ENCODE measurements around the gene POC1B. TPM values are rescaled to one million over a fixed set of nuclear protein-coding genes. Genes with fewer than 3 reads are reported as not detected.

POC1B gene
- polyA plus RNA-seq, 1 donor from 2014 or later: 10.0 TPM

DNA sequence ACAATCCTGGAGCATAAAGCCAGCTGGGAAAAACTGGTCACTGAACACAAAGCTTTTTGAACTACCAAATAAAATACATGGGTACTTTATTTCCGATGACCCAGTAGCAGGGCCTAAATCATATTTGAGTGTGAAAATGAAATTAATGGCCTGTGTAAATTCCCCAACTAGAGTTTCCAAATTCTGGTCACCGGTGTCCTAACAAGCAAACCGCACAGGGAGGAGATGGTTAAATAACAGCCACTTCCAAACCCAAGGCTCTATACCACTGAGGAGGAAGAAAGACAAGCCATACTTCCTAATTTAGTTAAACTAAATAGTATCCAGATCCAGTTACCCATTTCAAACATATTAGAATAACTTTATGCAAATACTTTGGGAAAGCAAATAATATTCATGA lies 133.5 kb downstream of the POC1B start:
- Histone ChIP-seq H3K27ac (ENCODE audit: low read length) (no peak overlapping the region), H3K9ac (ENCODE audit: low read length) (no peak overlapping the region), H3K79me2 (replicated peaks; ENCODE audit: insufficient read depth, low read length) (no peaks in the 10 kb centered on the region), H2AFZ (ENCODE audit: low read depth, low read length) (no peak overlapping the region), H3K9me2 (ENCODE audit: insufficient read depth, low read length) (no peaks in the 10 kb centered on the region), H3K36me3 (ENCODE audit: insufficient read depth, low read length) (no peaks in the 10 kb centered on the region), H4K20me1 (ENCODE audit: insufficient read depth) (no peaks in the 10 kb centered on the region), H3K9me3 (ENCODE audit: low read length) (no peaks in the 10 kb centered on the region), H3K4me2 (ENCODE audit: low read length) (no peak overlapping the region), H3F3A (ENCODE audit: insufficient read depth, low read length, poor library complexity, severe bottlenecking) (no peaks in the 10 kb centered on the region), H3K4me3 (ENCODE audit: low read length) (no peak overlapping the region), H3K27me3 (ENCODE audit: insufficient read depth, low read depth, low read length) (no peaks in the 10 kb centered on the region)
- no peak for TF ChIP-seq MXI1 (conservative IDR thresholded peaks at IDR 0.05; ENCODE audit: poor library complexity, severe bottlenecking)
- TF ChIP-seq SMC3 (conservative IDR thresholded peaks at IDR 0.05; ENCODE audit: poor library complexity): no peak
- TF ChIP-seq POLR2AphosphoS5 (IDR thresholded peaks at IDR 0.05): no peak
- no peak for TF ChIP-seq RAD21 (conservative IDR thresholded peaks at IDR 0.05)
- TF ChIP-seq, protein P1, sequence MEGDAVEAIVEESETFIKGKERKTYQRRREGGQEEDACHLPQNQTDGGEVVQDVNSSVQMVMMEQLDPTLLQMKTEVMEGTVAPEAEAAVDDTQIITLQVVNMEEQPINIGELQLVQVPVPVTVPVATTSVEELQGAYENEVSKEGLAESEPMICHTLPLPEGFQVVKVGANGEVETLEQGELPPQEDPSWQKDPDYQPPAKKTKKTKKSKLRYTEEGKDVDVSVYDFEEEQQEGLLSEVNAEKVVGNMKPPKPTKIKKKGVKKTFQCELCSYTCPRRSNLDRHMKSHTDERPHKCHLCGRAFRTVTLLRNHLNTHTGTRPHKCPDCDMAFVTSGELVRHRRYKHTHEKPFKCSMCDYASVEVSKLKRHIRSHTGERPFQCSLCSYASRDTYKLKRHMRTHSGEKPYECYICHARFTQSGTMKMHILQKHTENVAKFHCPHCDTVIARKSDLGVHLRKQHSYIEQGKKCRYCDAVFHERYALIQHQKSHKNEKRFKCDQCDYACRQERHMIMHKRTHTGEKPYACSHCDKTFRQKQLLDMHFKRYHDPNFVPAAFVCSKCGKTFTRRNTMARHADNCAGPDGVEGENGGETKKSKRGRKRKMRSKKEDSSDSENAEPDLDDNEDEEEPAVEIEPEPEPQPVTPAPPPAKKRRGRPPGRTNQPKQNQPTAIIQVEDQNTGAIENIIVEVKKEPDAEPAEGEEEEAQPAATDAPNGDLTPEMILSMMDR (IDR thresholded peaks at IDR 0.05; ENCODE audit: poor library complexity, severe bottlenecking): no peak
- TF ChIP-seq, protein P2, sequence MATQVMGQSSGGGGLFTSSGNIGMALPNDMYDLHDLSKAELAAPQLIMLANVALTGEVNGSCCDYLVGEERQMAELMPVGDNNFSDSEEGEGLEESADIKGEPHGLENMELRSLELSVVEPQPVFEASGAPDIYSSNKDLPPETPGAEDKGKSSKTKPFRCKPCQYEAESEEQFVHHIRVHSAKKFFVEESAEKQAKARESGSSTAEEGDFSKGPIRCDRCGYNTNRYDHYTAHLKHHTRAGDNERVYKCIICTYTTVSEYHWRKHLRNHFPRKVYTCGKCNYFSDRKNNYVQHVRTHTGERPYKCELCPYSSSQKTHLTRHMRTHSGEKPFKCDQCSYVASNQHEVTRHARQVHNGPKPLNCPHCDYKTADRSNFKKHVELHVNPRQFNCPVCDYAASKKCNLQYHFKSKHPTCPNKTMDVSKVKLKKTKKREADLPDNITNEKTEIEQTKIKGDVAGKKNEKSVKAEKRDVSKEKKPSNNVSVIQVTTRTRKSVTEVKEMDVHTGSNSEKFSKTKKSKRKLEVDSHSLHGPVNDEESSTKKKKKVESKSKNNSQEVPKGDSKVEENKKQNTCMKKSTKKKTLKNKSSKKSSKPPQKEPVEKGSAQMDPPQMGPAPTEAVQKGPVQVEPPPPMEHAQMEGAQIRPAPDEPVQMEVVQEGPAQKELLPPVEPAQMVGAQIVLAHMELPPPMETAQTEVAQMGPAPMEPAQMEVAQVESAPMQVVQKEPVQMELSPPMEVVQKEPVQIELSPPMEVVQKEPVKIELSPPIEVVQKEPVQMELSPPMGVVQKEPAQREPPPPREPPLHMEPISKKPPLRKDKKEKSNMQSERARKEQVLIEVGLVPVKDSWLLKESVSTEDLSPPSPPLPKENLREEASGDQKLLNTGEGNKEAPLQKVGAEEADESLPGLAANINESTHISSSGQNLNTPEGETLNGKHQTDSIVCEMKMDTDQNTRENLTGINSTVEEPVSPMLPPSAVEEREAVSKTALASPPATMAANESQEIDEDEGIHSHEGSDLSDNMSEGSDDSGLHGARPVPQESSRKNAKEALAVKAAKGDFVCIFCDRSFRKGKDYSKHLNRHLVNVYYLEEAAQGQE (IDR thresholded peaks at IDR 0.05; ENCODE audit: borderline replicate concordance): no peak
- TF ChIP-seq TAF1 (IDR thresholded peaks at IDR 0.05; ENCODE audit: low read depth): no peak
- no peak for TF ChIP-seq EZH2 (IDR thresholded peaks at IDR 0.05; ENCODE audit: borderline replicate concordance, insufficient read depth, low read length, poor library complexity, severe bottlenecking)
- no peak for TF ChIP-seq EP300 (conservative IDR thresholded peaks at IDR 0.05; ENCODE audit: poor library complexity, severe bottlenecking)

DNA sequence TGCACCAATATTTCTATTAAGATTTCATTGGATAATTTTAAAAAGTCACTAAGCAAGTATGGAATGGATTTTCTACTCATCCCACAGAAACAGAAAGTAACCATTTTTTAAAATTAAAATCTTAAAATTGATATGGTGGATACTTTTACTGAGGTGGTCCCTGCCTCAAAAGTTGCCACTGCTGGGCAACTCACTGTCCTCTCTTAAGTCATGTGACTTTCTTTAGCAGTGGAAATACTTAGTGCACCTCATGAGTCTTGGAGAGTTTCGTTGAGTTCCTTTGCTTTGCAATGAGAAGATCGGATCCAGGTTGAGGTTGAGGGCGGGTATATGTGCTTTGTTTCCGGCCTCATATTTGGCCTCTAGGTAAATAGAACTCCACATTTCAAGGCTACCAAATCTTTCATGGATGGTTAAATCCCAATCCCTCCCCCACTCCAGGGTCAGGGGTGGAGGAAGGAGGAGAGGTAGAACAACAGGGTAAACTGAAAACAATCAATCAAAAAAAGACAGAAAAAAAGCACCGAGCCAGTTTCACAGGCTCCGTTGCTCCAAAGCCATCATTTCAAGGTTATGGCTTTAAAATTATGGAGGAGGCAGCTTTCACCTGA lies 134.0 kb downstream of the POC1B start:
- Histone ChIP-seq H3K4me3 (ENCODE audit: low read length) (no peak overlapping the region), H2AFZ (ENCODE audit: low read depth, low read length) (no peak overlapping the region), H3K9me2 (ENCODE audit: insufficient read depth, low read length) (no peaks in the 10 kb centered on the region), H4K20me1 (ENCODE audit: insufficient read depth) (no peaks in the 10 kb centered on the region), H3K27ac (ENCODE audit: low read length) (no peak overlapping the region), H3K4me2 (ENCODE audit: low read length) (no peak overlapping the region), H3K9me3 (ENCODE audit: low read length) (no peaks in the 10 kb centered on the region), H3K9ac (ENCODE audit: low read length) (no peak overlapping the region), H3K79me2 (replicated peaks; ENCODE audit: insufficient read depth, low read length) (no peaks in the 10 kb centered on the region), H3K36me3 (ENCODE audit: insufficient read depth, low read length) (no peaks in the 10 kb centered on the region), H3F3A (ENCODE audit: insufficient read depth, low read length, poor library complexity, severe bottlenecking) (no peaks in the 10 kb centered on the region), H3K27me3 (ENCODE audit: insufficient read depth, low read depth, low read length) (no peaks in the 10 kb centered on the region)
- TF ChIP-seq, protein P1 (IDR thresholded peaks at IDR 0.05; ENCODE audit: poor library complexity, severe bottlenecking): no peak
- TF ChIP-seq SMC3 (conservative IDR thresholded peaks at IDR 0.05; ENCODE audit: poor library complexity): no peak
- TF ChIP-seq EP300 (conservative IDR thresholded peaks at IDR 0.05; ENCODE audit: poor library complexity, severe bottlenecking): no peak
- TF ChIP-seq RAD21 (conservative IDR thresholded peaks at IDR 0.05): no peak

All from neural cell (in vitro differentiated cells).